GM18867 (cell line): ENCODE data around the gene BCAS2.
A peak's percentile ranks its signal among the peaks of the same experiment; 100 is the strongest.

Source experiments
- ATAC-seq: cut with Tn5 transposase; IDR thresholded peaks from one replicate; pipeline ENCODE4 v1.9.1; 2021; ENCODE audit warnings: mild to moderate bottlenecking, moderate library complexity; ENCODE audit not compliant: unreplicated experiment

BCAS2 gene

DNA sequence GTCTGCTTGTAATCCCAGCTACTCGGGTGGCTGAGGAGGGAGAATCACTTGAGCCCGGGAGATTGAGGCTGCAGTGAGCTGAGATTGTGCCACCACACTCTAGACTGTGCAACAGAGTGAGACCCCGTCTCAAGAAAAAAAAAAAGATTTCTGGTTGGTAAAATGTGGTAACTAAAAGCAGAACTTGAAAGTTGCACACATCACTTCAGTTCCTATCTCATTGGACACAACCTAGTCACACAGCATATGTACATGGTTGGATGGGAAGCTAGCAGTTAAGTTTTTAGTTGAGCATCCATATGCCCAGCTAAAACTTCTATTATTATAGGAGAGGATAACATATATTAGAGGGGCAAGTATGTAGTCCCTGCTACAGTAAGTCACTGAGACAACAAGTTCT lies 22.1 kb downstream of the BCAS2 start:
- ATAC-seq, result peak; percentile 61

DNA sequence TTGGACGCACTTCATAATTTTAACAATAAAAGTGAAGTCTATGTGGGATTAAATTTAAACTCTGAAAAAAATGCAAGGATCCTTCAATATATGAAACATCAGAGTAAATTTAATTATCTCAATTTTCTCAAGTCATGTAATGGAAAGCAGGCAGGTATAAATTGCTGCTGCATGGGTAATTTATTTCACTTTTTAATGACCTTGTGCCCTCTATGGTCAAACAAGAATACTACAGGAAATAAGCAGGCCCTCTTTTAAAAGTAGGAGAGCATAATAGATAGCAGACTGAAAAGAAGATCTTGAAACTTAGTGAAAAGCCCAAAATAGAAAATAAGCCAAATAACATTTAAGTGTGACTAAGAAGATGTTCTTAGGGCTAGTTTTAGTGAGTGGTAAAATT lies 22.9 kb downstream of the BCAS2 start:
- ATAC-seq, result peak; percentile 60

DNA sequence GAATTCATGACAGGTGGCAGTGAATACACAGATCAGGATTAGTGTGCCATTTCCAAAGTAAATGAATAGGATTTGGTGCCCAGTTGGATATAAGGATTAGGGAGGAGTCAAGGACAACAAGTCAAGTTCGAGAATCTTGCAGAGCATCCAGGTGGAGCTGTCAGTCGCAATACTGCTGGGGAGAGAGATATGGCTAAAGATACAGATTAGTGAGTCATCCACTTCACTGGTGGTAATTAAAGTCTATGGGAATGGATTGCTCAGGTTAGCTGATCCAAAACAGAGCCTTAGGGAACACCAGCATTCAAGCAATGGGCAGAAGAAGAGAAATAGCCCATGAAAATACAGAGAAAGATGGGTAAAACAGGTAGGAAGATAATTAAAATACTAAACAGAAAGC lies 26.8 kb downstream of the BCAS2 start:
- ATAC-seq, result no peak

DNA sequence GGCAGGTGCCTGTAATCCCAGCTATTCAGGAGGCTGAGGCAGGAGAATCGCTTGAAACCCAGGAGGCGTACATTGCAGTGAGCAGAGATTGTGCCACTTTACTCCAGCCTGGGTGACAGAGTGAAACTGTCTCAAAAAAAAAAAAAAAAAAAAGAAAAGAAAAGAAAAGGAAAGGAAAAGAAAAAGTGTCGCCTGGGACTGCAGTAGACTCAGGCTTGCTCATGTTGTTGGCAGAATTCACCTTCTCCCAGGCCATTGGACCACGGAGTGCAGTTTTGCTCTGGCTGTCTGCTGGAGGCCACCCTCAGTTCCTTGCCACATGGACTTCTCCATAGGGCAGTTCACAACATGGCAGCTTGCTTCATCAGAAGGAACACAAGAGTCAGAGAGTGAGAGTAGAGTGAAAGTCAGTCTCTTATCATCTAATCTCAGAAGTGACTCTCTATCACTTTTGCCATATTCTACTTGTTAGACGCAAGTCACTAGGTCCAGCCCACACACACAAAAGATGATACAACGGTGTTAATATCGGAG lies 29.2 kb downstream of the BCAS2 start:
- ATAC-seq, result no peak

DNA sequence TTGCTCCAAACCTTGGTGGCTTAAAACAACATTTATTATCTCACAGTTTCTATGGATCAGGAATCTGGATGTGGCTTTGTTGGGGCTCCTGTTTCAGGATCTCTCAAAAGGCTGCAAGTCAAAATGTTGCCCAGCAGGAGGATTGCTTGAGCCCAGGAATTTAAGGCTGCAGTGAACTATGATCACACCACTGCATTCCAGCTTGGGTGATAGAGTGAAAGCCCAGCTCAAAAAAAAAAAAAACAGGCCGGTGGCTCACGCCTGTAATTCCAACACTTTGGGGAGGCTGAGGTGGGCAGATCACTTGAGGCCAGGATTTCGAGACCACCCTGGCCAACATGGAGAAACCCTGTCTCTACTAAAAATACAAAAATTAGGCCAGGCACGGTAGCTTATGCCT lies 30.0 kb downstream of the BCAS2 start:
- no peak for ATAC-seq

DNA sequence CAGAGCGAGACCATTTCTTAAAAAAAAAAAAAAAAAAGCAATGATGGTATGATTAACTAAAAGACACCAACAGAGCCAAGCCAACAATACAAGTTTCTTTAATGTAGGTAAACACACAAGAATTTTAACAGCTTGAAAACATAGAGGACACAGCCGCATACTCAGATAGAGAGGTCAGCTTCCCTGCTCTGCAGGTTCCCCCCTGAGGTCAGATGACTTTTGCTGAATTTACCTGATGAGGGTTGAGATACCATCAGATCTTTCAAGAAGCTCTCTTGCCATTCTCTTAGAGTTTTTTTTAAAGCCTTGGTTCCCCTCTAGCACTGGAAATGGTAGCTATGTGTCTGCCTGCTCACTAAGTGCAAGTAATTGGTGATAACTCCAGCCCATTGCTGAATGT lies 31.1 kb downstream of the BCAS2 start:
- ATAC-seq, result no peak

DNA sequence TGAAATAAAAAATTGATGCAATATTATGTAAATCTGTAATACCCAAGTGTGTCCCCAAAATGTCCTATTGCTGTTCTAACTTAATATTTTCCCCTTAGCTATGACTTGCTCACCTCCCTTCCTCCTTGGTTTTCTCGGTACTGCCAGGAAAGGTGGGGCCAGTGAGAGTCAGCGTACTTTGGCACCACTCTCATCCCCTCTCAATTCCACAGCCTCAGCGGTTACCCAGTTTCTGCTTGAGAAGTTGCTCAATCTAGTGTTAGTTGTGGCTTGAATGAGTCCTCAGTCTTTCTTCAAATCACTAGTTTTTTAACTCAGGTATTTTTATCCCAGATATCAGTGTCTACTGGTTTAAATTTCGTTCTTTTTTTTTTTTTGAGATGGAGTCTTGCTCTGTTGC lies 32.3 kb downstream of the BCAS2 start:
- ATAC-seq, result no peak

DNA sequence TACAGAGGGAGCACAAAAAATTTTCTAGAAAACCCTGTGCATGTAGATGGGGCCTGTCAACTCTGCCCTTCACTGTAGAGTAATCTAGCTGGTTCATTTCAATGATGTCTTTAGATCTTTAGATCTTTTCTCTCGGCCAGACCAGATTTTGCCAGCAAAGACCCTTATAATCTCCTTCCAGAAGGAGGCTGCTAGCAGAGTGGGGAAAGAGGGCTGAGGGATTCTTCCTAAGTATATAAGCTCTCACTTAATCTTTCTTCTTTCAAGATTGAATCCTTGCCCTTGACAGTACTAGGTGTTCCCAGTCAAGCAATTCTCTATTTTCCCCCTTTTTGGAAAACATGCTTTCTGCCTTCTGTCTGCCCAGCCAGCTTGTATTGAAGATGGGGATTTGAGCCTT lies 34.3 kb downstream of the BCAS2 start:
- no peak for ATAC-seq

DNA sequence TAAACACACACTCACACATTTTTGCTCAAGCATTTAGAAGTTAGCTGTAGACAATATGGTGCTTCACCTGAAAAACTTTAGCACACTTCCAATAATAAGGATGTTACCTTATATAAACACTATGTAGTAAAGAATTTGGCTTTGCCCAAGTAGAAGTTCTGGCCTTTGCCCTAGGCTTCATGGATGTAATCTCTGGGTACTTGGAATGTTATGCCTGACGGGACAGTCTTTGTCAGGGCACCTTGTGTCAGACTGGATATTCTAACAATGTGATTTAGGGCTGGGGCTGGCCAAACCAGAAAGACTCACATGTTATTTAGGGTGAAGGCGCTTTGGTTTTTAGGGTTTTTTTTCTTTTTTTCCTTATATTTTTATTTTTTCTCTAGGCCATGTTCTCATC lies 35.6 kb downstream of the BCAS2 start:
- ATAC-seq, result no peak

DNA sequence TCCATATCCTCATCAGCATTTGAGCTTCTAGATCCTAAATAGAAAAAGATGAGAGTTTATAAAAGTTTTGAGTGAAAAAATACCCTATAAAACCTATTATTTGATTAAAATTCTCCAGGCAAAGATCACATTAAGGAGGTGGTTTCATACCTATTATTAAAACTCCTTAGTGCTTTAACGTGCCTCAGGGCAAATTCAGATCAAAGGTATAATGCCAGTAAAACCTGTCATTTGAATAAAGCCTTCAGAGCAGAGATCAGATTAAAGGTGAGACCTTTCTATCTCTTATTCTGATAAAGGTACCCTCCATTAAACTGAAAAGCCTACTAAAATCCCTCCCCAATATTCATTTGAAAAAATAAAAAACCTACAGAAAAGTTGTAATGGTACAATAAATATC lies 36.1 kb downstream of the BCAS2 start:
- ATAC-seq, result no peak

DNA sequence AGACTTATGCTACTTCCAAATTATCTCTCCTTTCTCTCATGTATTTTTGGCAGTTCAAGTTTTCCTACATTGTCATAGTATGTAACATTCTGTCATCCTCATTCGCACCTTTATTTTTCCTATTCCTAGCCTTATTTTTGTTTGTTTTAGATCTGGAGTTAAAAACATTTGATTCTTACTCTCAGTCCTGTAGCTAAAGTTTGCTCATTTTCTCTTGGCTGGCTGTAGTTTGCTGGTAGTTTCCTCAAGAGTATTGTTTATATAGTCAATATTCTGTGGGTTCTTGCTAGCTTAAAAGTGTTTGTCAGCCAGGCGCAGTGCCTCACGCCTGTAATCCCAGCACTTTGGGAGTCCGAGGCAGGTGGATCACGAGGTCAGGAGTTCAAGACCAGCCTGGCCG lies 40.6 kb downstream of the BCAS2 start:
- ATAC-seq, result no peak

DNA sequence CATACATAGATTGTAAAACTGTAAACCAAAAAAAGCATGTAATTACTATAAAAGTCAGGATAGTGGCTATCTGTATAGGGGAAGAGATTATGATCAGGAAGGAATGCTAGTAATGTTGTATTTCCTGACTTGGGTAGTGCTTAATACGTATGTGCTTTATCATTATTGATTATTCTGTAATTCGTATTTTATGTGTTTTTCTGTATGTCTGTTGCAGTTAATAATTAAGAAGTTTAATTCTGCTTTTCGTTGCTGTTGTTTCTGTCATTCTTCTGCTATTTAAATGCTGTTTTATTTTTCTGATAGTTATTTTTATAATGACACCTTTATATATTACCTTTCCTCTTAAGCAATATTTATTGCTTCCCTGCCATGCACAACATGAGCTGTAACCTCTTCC lies 41.1 kb downstream of the BCAS2 start:
- ATAC-seq, result no peak

DNA sequence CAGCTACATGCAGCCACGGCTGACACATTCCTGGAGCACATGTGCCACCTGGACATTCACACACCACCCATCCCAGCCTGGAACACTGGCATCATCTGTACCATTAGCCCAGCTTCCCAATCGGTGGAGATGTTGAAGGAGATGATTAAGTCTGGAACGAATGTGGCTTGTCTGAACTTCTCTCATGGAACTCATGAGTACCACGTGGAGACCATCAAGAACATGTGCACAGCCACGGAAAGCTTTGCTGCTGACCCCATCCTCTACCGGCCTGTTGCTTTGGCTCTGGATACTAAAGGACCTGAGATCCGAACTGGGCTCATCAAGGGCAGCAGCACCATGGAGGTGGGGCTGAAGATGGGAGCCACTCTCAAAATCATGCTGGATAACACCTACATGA lies 45.4 kb downstream of the BCAS2 start:
- no peak for ATAC-seq

DNA sequence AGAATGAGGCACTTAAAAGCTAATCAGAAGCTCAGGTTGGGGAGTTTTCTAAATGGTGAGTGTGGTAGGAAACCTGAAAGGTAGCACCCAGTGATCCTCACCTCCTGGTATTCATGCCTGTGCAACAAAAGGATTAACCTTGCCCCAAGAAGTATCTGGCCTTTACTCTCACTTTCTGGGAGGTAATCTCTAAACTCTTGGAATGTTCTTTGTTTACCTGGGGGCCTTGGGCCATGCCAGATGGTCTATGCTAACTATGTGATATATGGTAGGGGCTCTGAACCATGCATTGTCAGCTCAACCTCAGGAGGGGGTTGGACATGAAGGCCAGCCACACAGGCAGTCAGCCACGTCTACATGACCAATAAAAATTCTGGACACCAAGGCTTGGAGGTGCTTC lies 46.0 kb downstream of the BCAS2 start:
- ATAC-seq, result no peak

DNA sequence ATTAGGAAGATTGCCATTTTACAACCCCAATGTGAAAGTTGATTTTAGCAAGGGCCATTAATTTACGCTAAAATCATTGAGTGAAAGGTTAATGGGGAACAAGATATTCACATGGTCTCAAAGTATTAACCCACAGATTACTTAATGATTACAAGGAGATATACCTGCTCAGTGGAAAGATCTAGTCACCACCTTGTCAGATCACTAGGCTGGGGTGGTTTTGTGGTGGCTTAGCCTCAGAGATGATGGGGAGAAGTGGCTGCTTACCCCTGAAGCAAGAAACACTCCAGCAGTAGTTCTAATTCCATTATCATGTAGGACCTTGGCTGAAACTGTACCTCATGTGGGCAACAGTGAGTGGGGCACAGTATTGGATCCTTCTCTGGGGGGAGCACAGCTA lies 50.3 kb downstream of the BCAS2 start:
- no peak for ATAC-seq

DNA sequence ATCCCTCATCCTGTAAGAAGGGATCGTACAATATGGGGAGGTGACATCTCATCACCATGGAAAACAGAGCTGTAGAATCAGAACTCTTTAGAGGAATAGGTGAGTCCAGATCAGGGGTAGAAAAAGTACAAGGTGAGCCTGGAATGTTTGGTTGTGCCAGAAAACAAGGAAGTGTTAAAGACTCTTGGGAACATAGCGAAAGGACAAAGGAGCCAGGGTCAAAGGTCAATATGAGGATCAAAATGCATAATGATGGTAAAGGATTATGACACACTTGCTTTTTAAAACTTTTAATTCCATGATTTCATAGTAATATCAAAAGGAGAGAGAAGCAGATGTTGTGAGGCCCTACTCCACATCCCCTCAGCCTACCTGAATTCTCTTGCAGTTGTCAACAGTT lies 51.2 kb downstream of the BCAS2 start:
- no peak for ATAC-seq

DNA sequence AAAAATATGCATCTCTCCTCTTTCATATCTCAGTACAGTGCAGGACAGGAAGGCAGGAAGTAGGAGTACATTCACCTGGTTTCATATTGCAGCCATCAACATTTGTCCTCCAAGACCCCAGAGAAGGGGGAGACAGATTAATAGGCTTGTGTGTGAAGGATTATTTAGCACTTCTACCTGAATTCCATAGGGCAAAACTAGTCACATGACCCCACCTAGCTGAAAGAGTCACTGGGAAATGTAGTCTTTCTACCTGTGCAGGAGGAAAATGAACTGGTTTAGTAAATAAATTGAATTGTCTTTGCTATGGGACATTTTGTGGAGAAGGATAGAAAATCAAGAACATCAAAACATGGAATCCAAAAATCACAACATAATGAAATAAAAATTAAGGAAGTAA lies 56.5 kb downstream of the BCAS2 start:
- ATAC-seq, result no peak

DNA sequence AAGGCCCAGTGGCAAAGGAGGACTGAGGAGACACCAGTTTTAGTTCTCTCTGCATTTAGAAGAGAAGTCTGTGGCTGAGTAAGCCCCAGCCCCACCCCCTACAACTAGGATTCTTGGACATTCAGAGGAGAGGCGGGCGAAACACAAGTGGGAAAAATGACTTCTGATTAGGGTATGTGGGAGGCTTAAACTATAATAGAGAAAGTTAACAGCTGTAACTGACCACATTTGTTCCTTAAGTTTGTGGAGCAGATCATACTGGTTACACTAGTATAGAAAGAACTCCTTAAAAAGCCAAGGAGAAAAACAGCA lies 59.2 kb downstream of the BCAS2 start:
- ATAC-seq, result no peak

DNA sequence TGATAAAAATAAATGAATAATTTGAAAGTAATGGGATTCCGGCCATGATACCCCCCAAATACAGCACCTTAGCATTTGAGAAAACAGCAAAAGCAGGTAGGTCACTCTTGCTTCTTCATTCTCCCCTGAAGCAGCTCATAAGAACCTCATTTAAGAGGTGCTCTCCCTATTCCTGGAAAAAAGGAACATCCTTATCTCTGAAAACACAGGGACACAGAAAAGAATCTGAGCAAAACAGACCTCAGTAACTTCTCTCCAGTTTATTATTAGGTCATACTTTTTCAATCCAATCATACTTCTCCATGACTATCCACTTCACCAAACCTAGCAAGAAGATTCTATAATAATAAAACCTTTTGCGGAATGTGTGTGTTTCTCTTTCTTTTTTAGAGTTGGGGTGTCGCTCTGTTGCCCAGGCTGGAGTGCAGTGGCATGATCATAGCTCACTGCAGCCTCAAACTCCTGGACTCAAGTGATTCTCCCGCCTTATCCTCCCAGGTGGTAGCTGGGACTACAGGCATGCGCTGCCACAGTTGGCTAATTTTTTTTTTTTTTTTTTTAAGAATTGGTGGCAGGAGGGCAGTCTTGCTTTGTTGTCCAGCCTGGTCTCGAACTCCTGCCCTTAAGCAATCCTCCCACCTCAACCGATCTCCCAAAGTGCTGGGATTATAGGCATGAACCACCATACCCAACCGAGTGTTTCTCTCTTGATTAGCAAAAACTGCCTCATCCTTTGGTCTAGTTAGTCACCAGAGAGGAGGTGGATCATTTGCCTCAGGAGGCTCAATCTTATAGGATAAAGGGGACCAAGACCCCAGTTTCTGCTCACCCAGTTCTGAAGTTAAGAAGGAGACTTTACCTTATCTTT lies 59.8 kb downstream of the BCAS2 start:
- no peak for ATAC-seq
